Measurements from ENCODE around the gene INSM1. TPM values are rescaled to one million over a fixed set of nuclear protein-coding genes. Genes with fewer than 3 reads are reported as not detected.

INSM1 gene
- total and polyA plus RNA-seq, 2 donors from 2014 or later = not detected

DNA sequence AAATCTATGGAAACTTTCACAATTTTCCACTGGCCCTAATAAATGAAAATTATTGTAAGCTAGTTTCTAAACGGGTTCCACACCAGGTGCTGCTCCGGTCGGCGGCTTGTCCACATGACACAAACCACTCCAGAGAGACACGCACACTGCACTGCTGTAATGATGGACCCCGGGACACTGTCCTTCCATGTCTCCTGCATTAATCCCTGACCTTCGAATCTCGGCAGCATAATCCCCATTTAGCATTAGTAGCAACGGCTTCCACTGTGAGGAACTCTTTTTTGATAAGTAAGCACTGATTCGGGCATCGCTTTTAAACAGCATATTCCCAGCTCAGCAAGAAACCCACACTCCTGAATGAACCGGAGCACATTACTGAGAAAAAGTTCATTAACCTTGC lies 43.5 kb downstream of the INSM1 start:
- intact Hi-C loops (cut with DNase I) = no loop called here
- FAIRE-seq = no peak

DNA sequence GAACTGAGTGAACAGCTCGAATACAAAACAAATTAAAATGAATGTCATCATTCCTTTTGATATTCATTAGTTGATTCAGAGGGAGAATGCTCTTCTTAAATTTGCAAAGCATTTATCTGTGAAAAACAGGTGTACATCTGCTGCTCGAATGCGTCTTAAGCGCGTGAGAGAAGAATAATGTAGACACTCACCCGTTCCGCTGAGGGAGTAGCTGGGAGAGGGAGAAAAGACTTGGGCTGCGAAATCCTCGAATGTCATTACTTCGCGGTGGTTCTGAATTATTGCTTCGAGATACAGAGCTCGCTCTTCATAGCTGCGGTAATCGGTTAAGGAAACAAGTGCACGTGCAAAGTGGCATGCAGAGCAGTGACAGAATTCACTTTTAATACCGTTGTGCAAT lies 43.9 kb downstream of the INSM1 start:
- FAIRE-seq (no peak), DNase-seq (no peak)
- Histone ChIP-seq H3K27me3 (ENCODE audit: control insufficient read depth, insufficient read depth, low read length) (peaks cover 2% of the 10 kb centered on the region), H3K36me3 (ENCODE audit: control insufficient read depth in 2 of 3, insufficient read depth in 3 of 3, low read length in 3 of 3) (no peaks in the 10 kb centered on the region), H3K9ac (ENCODE audit: low read length in 3 of 3) (no peak overlapping the region), H3K4me3 (ENCODE audit: low read length in 3 of 3) (no peak overlapping the region), H3K27ac (ENCODE audit: low read depth in 2 of 2, low read length in 2 of 2) (no peak overlapping the region), H3K4me1 (ENCODE audit: control insufficient read depth in 2 of 3, insufficient read depth in 2 of 3, low read depth in 1 of 3, low read length in 3 of 3) (no peaks in the 10 kb centered on the region), H3K9me3 (ENCODE audit: control insufficient read depth in 2 of 3, insufficient read depth in 1 of 3, low read length in 3 of 3) (no peaks in the 10 kb centered on the region)
- intact Hi-C loops (cut with DNase I) = no loop called here
- TF ChIP-seq, protein P1, sequence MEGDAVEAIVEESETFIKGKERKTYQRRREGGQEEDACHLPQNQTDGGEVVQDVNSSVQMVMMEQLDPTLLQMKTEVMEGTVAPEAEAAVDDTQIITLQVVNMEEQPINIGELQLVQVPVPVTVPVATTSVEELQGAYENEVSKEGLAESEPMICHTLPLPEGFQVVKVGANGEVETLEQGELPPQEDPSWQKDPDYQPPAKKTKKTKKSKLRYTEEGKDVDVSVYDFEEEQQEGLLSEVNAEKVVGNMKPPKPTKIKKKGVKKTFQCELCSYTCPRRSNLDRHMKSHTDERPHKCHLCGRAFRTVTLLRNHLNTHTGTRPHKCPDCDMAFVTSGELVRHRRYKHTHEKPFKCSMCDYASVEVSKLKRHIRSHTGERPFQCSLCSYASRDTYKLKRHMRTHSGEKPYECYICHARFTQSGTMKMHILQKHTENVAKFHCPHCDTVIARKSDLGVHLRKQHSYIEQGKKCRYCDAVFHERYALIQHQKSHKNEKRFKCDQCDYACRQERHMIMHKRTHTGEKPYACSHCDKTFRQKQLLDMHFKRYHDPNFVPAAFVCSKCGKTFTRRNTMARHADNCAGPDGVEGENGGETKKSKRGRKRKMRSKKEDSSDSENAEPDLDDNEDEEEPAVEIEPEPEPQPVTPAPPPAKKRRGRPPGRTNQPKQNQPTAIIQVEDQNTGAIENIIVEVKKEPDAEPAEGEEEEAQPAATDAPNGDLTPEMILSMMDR (IDR thresholded peaks at IDR 0.05; ENCODE audit: borderline replicate concordance, extremely low read depth, insufficient read depth) = no peak

More for the DNA sequence above, 43.5 kb downstream of the INSM1 start:
- no peak overlapping the region for H3K9ac ChIP-seq (ENCODE audit: low read length in 3 of 3)
- no peaks in the 10 kb centered on the region for H3K36me3 ChIP-seq (ENCODE audit: control insufficient read depth in 2 of 3, insufficient read depth in 3 of 3, low read length in 3 of 3)
- TF ChIP-seq, protein P1 (IDR thresholded peaks at IDR 0.05; ENCODE audit: borderline replicate concordance, extremely low read depth, insufficient read depth) = no peak
- H3K9me3 ChIP-seq (ENCODE audit: control insufficient read depth in 2 of 3, insufficient read depth in 1 of 3, low read length in 3 of 3) = no peaks in the 10 kb centered on the region
- H3K27me3 ChIP-seq (ENCODE audit: control insufficient read depth, insufficient read depth, low read length) = peaks cover 2% of the 10 kb centered on the region
- no peak overlapping the region for H3K4me3 ChIP-seq (ENCODE audit: low read length in 3 of 3)
- no peak overlapping the region for H3K27ac ChIP-seq (ENCODE audit: low read depth in 2 of 2, low read length in 2 of 2)
- H3K4me1 ChIP-seq (ENCODE audit: control insufficient read depth in 2 of 3, insufficient read depth in 2 of 3, low read depth in 1 of 3, low read length in 3 of 3) = no peaks in the 10 kb centered on the region
- DNase-seq = no peak

DNA sequence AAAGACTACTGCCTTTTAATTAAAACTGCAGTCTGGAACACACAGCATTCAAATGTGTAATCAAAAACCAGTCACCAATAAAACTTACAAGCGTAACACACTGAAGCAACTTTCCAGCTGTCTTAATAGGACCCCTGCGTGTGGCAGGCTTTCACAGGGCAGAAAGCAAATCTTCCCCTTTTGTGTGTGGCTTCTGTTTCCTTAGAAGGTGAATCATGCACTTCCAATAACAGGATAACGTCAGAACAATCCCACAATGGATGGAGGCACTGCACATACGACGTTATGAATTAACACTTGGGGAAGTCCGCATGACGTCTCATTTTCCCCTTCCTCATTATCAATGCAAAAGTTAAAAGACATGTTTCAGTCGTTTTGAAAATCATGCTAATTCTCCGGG lies 44.8 kb downstream of the INSM1 start:
- no peaks in the 10 kb centered on the region for H3K4me1 ChIP-seq (ENCODE audit: control insufficient read depth in 2 of 3, insufficient read depth in 2 of 3, low read depth in 1 of 3, low read length in 3 of 3)
- no peak for FAIRE-seq
- intact Hi-C loops (cut with DNase I) = no loop called here
- DNase-seq = peak in 2 of 5 donors; percentile 49 to 53
- TF ChIP-seq, protein P1 (IDR thresholded peaks at IDR 0.05; ENCODE audit: borderline replicate concordance, extremely low read depth, insufficient read depth) = no peak
- H3K27me3 ChIP-seq (ENCODE audit: control insufficient read depth, insufficient read depth, low read length) = peaks cover 2% of the 10 kb centered on the region
- no peaks in the 10 kb centered on the region for H3K9me3 ChIP-seq (ENCODE audit: control insufficient read depth in 2 of 3, insufficient read depth in 1 of 3, low read length in 3 of 3)
- H3K27ac ChIP-seq (ENCODE audit: low read depth in 2 of 2, low read length in 2 of 2) = no peak overlapping the region
- H3K36me3 ChIP-seq (ENCODE audit: control insufficient read depth in 2 of 3, insufficient read depth in 3 of 3, low read length in 3 of 3) = no peaks in the 10 kb centered on the region
- no peak overlapping the region for H3K9ac ChIP-seq (ENCODE audit: low read length in 3 of 3)
- H3K4me3 ChIP-seq (ENCODE audit: low read length in 3 of 3) = no peak overlapping the region

DNA sequence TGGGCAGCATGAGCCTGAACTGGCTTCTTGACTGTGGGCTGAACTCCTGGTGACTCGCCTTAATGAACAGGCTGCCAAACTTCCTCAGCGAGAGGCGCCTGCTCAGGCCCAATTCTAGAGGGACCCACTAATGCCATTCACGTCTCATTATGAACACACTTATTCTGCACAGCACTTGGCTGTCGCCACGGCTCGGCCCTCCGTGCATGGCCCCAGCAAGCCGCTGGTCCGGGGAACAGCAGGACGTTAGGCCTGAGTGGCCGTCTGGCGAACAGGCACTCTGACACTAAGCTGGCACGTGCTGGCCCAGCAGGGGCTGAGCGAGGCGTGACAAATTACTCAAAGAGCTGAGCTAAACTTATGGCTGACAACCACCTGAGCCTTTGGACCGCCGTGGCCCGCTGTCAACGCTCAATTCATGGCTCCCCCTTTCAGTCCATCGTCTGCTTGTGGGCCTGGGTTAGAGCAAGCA lies 45.9 kb downstream of the INSM1 start:
- TF ChIP-seq, protein P1 (IDR thresholded peaks at IDR 0.05; ENCODE audit: borderline replicate concordance, extremely low read depth, insufficient read depth) = no peak
- Histone ChIP-seq H3K27ac (ENCODE audit: low read depth in 2 of 2, low read length in 2 of 2) (no peak overlapping the region), H3K9me3 (ENCODE audit: control insufficient read depth in 2 of 3, insufficient read depth in 1 of 3, low read length in 3 of 3) (no peaks in the 10 kb centered on the region), H3K4me1 (ENCODE audit: control insufficient read depth in 2 of 3, insufficient read depth in 2 of 3, low read depth in 1 of 3, low read length in 3 of 3) (no peaks in the 10 kb centered on the region), H3K4me3 (ENCODE audit: low read length in 3 of 3) (no peak overlapping the region), H3K36me3 (ENCODE audit: control insufficient read depth in 2 of 3, insufficient read depth in 3 of 3, low read length in 3 of 3) (no peaks in the 10 kb centered on the region), H3K27me3 (ENCODE audit: control insufficient read depth, insufficient read depth, low read length) (peaks cover 2% of the 10 kb centered on the region), H3K9ac (ENCODE audit: low read length in 3 of 3) (no peak overlapping the region)
- DNase-seq = peak in 4 of 5 donors; percentile 62 to 75 (median 66)
- intact Hi-C loops (cut with DNase I) = no loop called here
- no peak for FAIRE-seq

Data from kidney (tissue), 14 donors.